Smooth muscle cell of trachea (primary cell): Measurements from ENCODE around the gene SLC5A11. TPM values are rescaled to one million over a fixed set of nuclear protein-coding genes. Genes with fewer than 3 reads are reported as not detected.

Experiments
- total RNA-seq: library from RNA; depleted of rRNA; stranded (reverse); fragments of >200 nt; gene quantifications from 2 replicates; pipeline ENCODE4 v1.2.1, GENCODE V29; 2014

SLC5A11 gene, protein sequence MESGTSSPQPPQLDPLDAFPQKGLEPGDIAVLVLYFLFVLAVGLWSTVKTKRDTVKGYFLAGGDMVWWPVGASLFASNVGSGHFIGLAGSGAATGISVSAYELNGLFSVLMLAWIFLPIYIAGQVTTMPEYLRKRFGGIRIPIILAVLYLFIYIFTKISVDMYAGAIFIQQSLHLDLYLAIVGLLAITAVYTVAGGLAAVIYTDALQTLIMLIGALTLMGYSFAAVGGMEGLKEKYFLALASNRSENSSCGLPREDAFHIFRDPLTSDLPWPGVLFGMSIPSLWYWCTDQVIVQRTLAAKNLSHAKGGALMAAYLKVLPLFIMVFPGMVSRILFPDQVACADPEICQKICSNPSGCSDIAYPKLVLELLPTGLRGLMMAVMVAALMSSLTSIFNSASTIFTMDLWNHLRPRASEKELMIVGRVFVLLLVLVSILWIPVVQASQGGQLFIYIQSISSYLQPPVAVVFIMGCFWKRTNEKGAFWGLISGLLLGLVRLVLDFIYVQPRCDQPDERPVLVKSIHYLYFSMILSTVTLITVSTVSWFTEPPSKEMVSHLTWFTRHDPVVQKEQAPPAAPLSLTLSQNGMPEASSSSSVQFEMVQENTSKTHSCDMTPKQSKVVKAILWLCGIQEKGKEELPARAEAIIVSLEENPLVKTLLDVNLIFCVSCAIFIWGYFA
- total RNA-seq: not detected in 2 replicates

DNA sequence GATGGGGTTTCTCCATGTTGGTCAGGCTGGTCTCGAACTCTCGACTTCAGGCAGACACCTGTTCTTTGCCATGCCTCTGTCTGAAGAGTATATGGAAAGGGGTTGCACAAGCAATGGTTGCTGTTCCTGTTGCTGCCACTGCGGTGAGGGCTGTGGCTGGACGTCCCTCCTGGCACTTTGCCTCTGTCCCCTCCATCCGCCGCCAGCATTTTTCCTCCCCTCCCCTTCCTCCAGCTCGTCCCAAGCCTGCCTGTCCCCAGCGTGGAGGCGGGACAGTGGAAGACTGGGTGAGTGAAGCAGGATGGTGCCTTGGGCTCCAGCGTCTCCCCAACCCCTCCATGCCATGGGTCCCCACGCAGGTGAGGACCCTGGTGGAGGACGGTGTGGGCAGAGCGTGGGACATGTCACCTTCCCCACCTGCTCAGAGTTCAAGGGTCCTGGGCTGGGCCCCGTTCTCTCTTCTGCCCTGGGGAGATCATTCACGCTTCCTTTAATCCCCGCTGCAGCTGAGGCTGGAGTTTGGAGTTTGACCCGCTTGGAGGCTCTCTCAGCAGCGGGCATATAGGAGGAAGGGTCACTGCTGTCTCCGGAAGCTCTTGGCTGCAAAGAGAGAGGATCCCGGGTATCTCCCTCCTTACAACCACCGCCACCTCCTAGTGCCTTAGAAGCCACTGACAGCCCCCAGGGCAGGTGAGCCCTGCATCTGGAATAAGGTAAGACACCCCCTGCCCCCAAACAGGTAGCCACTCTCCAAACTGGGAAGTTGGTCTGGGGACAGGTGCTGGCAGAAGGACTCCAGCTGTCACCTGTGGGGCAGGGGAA is at the start of gene SLC5A11:
TSS of gene SLC5A11 (plus strand) at position 238 of the 822 bp plus-strand sequence. CDS start 12,681 bp downstream, outside the sequence.

Other genes starting within 250 kb of the SLC5A11 start
- 36.4 and 47.1 TPM in 2 replicates for gene TNRC6A, start 116.3 kb upstream of the SLC5A11 start, total RNA-seq
- 32.4 and 57.3 TPM in 2 replicates for gene ARHGAP17, start 169.4 kb downstream of the SLC5A11 start, total RNA-seq